K562 (cell line): ENCODE results near the gene OBSCN. TPM values are rescaled to one million over a fixed set of nuclear protein-coding genes. Genes with fewer than 3 reads are reported as not detected.

ENCODE experiments used
- DIDO1 ChIP-seq: fragments of 450-650 bp; IDR thresholded peaks from 2 replicates; pipeline ENCODE4 v1.6.1; 2016; ENCODE audit warnings: low read depth, missing biosample characterization, missing genetic modification characterization
- FOXK2 ChIP-seq, 2 experiments: fragments of 450-650 bp; IDR thresholded peaks in 1 of 2; conservative IDR thresholded peaks in 1 of 2; 2 replicates each; pipeline ENCODE4 v1.6.1; 2016; ENCODE audit warnings: low read depth in 2 of 2, mild to moderate bottlenecking in 1 of 2
- GABPA ChIP-seq: fragments of 200-800 bp; sonication (Bioruptor generic); conservative IDR thresholded peaks from 2 replicates; pipeline ENCODE4 v1.6.1; 2016; ENCODE audit warnings: low read depth, missing genetic modification characterization, missing compliant biosample characterization
- HNRNPH1 ChIP-seq: fragments of 200-400 bp; formaldehyde crosslinking; optimal IDR thresholded peaks from 2 replicates; pipeline ENCODE3; 2017; ENCODE audit warnings: low read depth, mild to moderate bottlenecking, low read length, moderate library complexity
- HNRNPLL ChIP-seq: fragments of 200-400 bp; formaldehyde crosslinking; IDR thresholded peaks from 2 replicates; pipeline ENCODE4 v1.6.1; 2017; ENCODE audit warnings: low read length, low read depth, mild to moderate bottlenecking; ENCODE audit not compliant: poor library complexity, severe bottlenecking
- KLF6 ChIP-seq: fragments of 250-450 bp; sonication (Bioruptor Pico); IDR thresholded peaks from 2 replicates; pipeline ENCODE4 v1.4.0; 2020; ENCODE audit warnings: mild to moderate bottlenecking, moderate library complexity, borderline replicate concordance
- SREBF1 ChIP-seq: fragments of 150-350 bp; IDR thresholded peaks from 2 replicates; pipeline ENCODE4 v1.6.1; 2014; ENCODE audit warnings: antibody characterized with exemption, low read depth, low read length, borderline replicate concordance
- polyA plus RNA-seq, 8 experiments: library from polyadenylated mRNA; depleted of rRNA in 4 of 8; stranded (reverse) in 5 of 8; unstranded in 3 of 8; fragments of >200 nt; fragmentation: Nextera tagmentation in 2 of 8; fragmentation: Illumina TruSeq in 1 of 8; extraction: Ambion mirVana in 2 of 8; extraction: Trizol in 1 of 8; gene quantifications; 2 replicates each; pipeline versions ENCODE4 v1.2.1 to v1.2.3, GENCODE V29; 2011 to 2014; ENCODE audit warnings: inconsistent platforms in 1 of 8, missing spikeins in 1 of 8
- total RNA-seq, 7 experiments: library from RNA; depleted of rRNA in 6 of 7; stranded (reverse); fragments of >200 nt in 6 of 7; fragmentation: Illumina TruSeq in 2 of 7; extraction: Trizol in 2 of 7; gene quantifications; 2 replicates each; pipeline versions ENCODE4 v1.2.1 to v1.2.3, GENCODE V29; 2011 to 2021; ENCODE audit warnings: low replicate concordance in 1 of 7
- TF ChIP-seq, protein P1 (sequence below): fragments of 200-600 bp; sonication (generic); IDR thresholded peaks from one replicate; pipeline ENCODE4 v1.6.1; 2012; ENCODE audit warnings: mild to moderate bottlenecking, low read depth, low read length, inconsistent platforms
- TF ChIP-seq, protein P2 (sequence below): fragments of 450-650 bp; conservative IDR thresholded peaks from 2 replicates; pipeline ENCODE4 v1.6.1; 2016; ENCODE audit warnings: missing genetic modification characterization, low read depth, mild to moderate bottlenecking, control low read depth, missing compliant biosample characterization

OBSCN gene
- total and polyA plus RNA-seq, 9 of the 15 experiments (the other 6 are each of a cell fraction or from before 2014, with no cell fraction given), result 0.18 to 19.7 (median 3.6) TPM

DNA sequence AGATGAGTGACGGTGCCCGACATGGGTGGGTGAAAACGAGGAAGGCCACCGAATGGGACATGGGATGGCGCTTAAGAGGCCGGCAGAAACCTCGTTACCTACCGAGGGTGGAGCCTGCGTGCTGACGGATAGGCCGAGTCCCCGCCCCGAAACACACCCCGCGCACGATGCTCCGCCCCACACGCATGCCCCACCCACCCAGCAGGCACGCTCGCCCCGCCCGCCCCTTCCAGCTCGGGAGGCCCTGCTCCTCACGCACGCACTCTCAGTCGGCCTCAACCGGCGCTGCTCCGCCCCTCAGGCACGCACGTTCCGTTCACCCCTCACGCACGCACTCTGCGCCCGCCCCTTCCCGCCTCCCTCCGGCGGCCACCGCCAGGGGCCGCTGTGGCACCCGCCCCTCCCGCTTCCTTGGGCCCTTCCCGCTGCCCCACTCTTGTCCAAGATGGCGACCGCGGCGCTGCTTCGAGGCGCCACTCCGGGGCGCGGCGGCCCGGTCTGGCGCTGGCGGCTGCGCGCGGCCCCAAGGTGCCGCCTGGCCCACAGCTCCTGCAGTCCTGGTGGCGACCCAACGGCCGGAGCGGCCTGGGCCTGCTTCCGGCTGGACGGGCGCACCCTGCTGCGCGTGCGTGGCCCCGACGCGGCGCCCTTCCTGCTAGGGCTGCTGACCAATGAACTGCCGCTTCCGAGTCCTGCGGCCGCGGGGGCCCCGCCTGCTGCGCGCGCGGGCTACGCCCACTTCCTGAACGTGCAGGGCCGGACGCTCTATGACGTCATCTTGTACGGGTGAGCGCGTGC, 42.3 kb upstream of the OBSCN start, which contains the start of gene IBA57 (continued):
- TF ChIP-seq, protein P1, sequence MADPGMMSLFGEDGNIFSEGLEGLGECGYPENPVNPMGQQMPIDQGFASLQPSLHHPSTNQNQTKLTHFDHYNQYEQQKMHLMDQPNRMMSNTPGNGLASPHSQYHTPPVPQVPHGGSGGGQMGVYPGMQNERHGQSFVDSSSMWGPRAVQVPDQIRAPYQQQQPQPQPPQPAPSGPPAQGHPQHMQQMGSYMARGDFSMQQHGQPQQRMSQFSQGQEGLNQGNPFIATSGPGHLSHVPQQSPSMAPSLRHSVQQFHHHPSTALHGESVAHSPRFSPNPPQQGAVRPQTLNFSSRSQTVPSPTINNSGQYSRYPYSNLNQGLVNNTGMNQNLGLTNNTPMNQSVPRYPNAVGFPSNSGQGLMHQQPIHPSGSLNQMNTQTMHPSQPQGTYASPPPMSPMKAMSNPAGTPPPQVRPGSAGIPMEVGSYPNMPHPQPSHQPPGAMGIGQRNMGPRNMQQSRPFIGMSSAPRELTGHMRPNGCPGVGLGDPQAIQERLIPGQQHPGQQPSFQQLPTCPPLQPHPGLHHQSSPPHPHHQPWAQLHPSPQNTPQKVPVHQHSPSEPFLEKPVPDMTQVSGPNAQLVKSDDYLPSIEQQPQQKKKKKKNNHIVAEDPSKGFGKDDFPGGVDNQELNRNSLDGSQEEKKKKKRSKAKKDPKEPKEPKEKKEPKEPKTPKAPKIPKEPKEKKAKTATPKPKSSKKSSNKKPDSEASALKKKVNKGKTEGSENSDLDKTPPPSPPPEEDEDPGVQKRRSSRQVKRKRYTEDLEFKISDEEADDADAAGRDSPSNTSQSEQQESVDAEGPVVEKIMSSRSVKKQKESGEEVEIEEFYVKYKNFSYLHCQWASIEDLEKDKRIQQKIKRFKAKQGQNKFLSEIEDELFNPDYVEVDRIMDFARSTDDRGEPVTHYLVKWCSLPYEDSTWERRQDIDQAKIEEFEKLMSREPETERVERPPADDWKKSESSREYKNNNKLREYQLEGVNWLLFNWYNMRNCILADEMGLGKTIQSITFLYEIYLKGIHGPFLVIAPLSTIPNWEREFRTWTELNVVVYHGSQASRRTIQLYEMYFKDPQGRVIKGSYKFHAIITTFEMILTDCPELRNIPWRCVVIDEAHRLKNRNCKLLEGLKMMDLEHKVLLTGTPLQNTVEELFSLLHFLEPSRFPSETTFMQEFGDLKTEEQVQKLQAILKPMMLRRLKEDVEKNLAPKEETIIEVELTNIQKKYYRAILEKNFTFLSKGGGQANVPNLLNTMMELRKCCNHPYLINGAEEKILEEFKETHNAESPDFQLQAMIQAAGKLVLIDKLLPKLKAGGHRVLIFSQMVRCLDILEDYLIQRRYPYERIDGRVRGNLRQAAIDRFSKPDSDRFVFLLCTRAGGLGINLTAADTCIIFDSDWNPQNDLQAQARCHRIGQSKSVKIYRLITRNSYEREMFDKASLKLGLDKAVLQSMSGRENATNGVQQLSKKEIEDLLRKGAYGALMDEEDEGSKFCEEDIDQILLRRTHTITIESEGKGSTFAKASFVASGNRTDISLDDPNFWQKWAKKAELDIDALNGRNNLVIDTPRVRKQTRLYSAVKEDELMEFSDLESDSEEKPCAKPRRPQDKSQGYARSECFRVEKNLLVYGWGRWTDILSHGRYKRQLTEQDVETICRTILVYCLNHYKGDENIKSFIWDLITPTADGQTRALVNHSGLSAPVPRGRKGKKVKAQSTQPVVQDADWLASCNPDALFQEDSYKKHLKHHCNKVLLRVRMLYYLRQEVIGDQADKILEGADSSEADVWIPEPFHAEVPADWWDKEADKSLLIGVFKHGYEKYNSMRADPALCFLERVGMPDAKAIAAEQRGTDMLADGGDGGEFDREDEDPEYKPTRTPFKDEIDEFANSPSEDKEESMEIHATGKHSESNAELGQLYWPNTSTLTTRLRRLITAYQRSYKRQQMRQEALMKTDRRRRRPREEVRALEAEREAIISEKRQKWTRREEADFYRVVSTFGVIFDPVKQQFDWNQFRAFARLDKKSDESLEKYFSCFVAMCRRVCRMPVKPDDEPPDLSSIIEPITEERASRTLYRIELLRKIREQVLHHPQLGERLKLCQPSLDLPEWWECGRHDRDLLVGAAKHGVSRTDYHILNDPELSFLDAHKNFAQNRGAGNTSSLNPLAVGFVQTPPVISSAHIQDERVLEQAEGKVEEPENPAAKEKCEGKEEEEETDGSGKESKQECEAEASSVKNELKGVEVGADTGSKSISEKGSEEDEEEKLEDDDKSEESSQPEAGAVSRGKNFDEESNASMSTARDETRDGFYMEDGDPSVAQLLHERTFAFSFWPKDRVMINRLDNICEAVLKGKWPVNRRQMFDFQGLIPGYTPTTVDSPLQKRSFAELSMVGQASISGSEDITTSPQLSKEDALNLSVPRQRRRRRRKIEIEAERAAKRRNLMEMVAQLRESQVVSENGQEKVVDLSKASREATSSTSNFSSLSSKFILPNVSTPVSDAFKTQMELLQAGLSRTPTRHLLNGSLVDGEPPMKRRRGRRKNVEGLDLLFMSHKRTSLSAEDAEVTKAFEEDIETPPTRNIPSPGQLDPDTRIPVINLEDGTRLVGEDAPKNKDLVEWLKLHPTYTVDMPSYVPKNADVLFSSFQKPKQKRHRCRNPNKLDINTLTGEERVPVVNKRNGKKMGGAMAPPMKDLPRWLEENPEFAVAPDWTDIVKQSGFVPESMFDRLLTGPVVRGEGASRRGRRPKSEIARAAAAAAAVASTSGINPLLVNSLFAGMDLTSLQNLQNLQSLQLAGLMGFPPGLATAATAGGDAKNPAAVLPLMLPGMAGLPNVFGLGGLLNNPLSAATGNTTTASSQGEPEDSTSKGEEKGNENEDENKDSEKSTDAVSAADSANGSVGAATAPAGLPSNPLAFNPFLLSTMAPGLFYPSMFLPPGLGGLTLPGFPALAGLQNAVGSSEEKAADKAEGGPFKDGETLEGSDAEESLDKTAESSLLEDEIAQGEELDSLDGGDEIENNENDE, result no peak
- TF ChIP-seq, protein P2, sequence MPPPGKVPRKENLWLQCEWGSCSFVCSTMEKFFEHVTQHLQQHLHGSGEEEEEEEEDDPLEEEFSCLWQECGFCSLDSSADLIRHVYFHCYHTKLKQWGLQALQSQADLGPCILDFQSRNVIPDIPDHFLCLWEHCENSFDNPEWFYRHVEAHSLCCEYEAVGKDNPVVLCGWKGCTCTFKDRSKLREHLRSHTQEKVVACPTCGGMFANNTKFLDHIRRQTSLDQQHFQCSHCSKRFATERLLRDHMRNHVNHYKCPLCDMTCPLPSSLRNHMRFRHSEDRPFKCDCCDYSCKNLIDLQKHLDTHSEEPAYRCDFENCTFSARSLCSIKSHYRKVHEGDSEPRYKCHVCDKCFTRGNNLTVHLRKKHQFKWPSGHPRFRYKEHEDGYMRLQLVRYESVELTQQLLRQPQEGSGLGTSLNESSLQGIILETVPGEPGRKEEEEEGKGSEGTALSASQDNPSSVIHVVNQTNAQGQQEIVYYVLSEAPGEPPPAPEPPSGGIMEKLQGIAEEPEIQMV (tag), result no peak
- TF ChIP-seq DIDO1 (tag), result no peak
- peak; percentile 95 for TF ChIP-seq HNRNPLL
- TF ChIP-seq GABPA, result peak; percentile 93
- TF ChIP-seq KLF6 (CRISPR knock-in tag), result peak; percentile 58; the same call in 1 of the 2 replicates
- no peak for TF ChIP-seq SREBF1
- no peak for TF ChIP-seq HNRNPH1
- TF ChIP-seq FOXK2 (conservative IDR thresholded peaks at IDR 0.05 in 1 of 2, IDR thresholded peaks at IDR 0.05 in 1 of 2; ENCODE audit: low read depth in 2 of 2), result peak in 1 of 2 experiments; percentile 39; a peak in 1 of 4 replicates
